Measurements from ENCODE around the gene TMIGD1.

Gene TMIGD1

GRCh38 chr17:30309591-30309990 lies 24.3 kb downstream of the TMIGD1 start:
- Histone ChIP-seq H3K4me3 (IDR thresholded peaks at IDR 0.05; ENCODE audit: insufficient read depth, low read depth, low read length) (no peak overlapping the region), H3K9ac (no peak overlapping the region), H4K20me1 (ENCODE audit: insufficient read depth) (no peaks in the 10 kb centered on the region), H2AFZ (ENCODE audit: low read depth) (no peak overlapping the region), H3K79me2 (ENCODE audit: insufficient read depth, low read depth) (no peaks in the 10 kb centered on the region), H3K36me3 (ENCODE audit: insufficient read depth) (no peaks in the 10 kb centered on the region), H3K27ac (no peak overlapping the region), H3K27me3 (ENCODE audit: insufficient read depth, low read depth) (no peaks in the 10 kb centered on the region), H3K4me2 (no peak overlapping the region), H3K4me1 (ENCODE audit: low read depth, poor library complexity, severe bottlenecking) (no peaks in the 10 kb centered on the region)
- TF ChIP-seq CTCF (conservative IDR thresholded peaks at IDR 0.05; ENCODE audit: low read depth, low read length): no peak

GRCh38 chr17:30308406-30308805 lies 25.5 kb downstream of the TMIGD1 start:
- no peaks in the 10 kb centered on the region for H4K20me1 ChIP-seq (ENCODE audit: insufficient read depth)
- H3K4me1 ChIP-seq (ENCODE audit: low read depth, poor library complexity, severe bottlenecking): no peaks in the 10 kb centered on the region
- no peak overlapping the region for H3K4me3 ChIP-seq (IDR thresholded peaks at IDR 0.05; ENCODE audit: insufficient read depth, low read depth, low read length)
- no peaks in the 10 kb centered on the region for H3K27me3 ChIP-seq (ENCODE audit: insufficient read depth, low read depth)
- TF ChIP-seq CTCF (conservative IDR thresholded peaks at IDR 0.05; ENCODE audit: low read depth, low read length): no peak
- H2AFZ ChIP-seq (ENCODE audit: low read depth): no peak overlapping the region
- H3K9ac ChIP-seq: no peak overlapping the region
- no peaks in the 10 kb centered on the region for H3K36me3 ChIP-seq (ENCODE audit: insufficient read depth)
- no peak overlapping the region for H3K4me2 ChIP-seq
- H3K79me2 ChIP-seq (ENCODE audit: insufficient read depth, low read depth): no peaks in the 10 kb centered on the region
- no peak overlapping the region for H3K27ac ChIP-seq

- Histone ChIP-seq H4K20me1 (ENCODE audit: insufficient read depth) (no peaks in the 10 kb centered on the region), H3K9ac (no peak overlapping the region), H3K4me2 (no peak overlapping the region), H3K27me3 (ENCODE audit: insufficient read depth, low read depth) (no peaks in the 10 kb centered on the region), H3K36me3 (ENCODE audit: insufficient read depth) (no peaks in the 10 kb centered on the region), H3K4me3 (IDR thresholded peaks at IDR 0.05; ENCODE audit: insufficient read depth, low read depth, low read length) (no peak overlapping the region), H3K79me2 (ENCODE audit: insufficient read depth, low read depth) (no peaks in the 10 kb centered on the region), H3K4me1 (ENCODE audit: low read depth, poor library complexity, severe bottlenecking) (peaks cover 6% of the 10 kb centered on the region), H3K27ac (no peak overlapping the region), H2AFZ (ENCODE audit: low read depth) (no peak overlapping the region)
- no peak for TF ChIP-seq CTCF (conservative IDR thresholded peaks at IDR 0.05; ENCODE audit: low read depth, low read length)
Observed at GRCh38 chr17:30304778-30305177, 29.1 kb downstream of the TMIGD1 start.

- peaks cover 6% of the 10 kb centered on the region for H3K4me1 ChIP-seq (ENCODE audit: low read depth, poor library complexity, severe bottlenecking)
- H3K9ac ChIP-seq: no peak overlapping the region
- no peaks in the 10 kb centered on the region for H3K79me2 ChIP-seq (ENCODE audit: insufficient read depth, low read depth)
- H3K4me2 ChIP-seq: no peak overlapping the region
- TF ChIP-seq CTCF (conservative IDR thresholded peaks at IDR 0.05; ENCODE audit: low read depth, low read length): no peak
- no peaks in the 10 kb centered on the region for H3K27me3 ChIP-seq (ENCODE audit: insufficient read depth, low read depth)
- no peak overlapping the region for H3K27ac ChIP-seq
- H3K36me3 ChIP-seq (ENCODE audit: insufficient read depth): no peaks in the 10 kb centered on the region
- no peaks in the 10 kb centered on the region for H4K20me1 ChIP-seq (ENCODE audit: insufficient read depth)
- no peak overlapping the region for H3K4me3 ChIP-seq (IDR thresholded peaks at IDR 0.05; ENCODE audit: insufficient read depth, low read depth, low read length)
- no peak overlapping the region for H2AFZ ChIP-seq (ENCODE audit: low read depth)
Observed at GRCh38 chr17:30302241-30302640, 31.6 kb downstream of the TMIGD1 start.

Measured in KMS-11 (cell line).